ENCODE measurements around the gene LEF1.

LEF1 gene

DNA sequence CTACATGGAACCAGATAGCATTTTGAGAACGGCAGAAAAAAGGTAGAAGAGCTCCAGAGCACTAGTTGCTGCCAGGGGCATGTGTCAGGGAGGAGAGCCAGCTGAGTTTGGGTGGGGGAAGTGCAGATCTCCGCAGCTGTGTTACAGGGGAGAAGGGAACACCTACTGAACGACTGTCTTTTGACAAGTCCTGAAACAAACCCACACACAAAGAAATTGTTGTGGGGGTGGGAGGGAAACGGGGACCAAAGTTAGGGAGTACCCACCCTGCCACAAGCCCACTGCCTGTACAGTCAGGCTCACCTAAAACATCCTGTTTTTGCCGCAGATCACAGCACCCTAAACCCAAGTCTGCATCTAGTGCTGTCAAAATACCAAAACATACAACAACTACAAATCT, 55.5 kb downstream of the LEF1 start:
- DNase-seq (ENCODE audit: low read depth, low spot score): no peak

GRCh38 chr4:108111781-108112180, 57.0 kb downstream of the LEF1 start:
- no peak for DNase-seq (ENCODE audit: low read depth, low spot score)

DNA sequence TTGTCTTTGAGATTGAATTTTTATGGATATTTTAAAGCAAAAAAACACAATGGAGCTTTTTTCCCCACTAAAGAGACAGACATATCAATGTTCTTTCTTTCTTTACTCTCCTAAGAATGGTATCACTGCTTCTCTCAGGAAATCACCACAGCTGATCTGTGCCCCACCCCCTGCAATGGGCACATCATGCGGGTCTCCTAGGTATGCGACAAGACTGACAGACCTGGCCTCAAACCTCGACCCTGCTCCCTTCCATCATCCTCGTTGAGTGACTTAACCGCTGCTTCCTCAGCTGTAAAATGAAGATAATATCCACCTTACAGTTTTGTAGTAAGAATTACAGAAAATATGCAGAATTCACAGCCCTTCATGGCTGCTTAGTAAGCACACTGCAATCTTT, 58.3 kb downstream of the LEF1 start:
- DNase-seq (ENCODE audit: low read depth, low spot score): no peak

DNA sequence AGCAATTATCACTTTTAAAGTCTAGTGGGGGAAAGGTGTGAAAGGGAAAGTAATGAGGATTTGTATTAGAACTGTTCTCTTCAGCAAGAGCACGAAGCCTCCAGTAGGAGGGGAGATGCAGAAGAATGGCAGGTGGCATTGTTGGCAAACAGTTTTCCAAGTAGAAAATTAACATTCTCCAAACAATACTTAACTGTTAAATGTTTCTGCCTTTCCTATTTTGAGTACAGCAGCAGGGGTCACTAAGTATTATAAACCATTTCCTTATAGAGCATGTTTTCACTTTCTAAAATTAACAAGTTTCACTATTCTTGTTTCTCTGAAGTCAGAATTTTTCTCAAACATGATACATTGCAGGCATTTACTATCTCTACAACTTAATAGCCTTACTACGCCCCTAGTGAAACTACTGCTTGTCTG, 58.7 kb downstream of the LEF1 start:
- no peak for DNase-seq (ENCODE audit: low read depth, low spot score)

DNA sequence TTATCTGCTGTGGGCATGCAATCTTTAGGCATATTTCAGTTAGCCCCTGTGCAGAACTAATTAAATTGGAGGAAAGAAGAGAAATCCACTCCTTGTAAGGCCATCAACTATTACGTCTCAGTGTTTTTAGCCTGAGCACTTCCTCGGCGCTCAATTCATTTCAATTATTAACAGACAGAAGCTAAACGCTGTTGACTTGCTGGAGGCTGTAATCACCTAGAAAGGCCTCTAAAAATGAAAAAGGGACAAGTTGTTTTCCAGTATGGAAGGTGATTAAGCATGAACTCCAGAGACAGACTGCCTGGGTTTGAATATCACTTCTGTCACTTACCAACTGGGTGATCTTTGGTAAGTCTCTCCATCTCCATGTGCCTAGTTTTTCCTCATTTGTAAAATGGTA, 59.6 kb downstream of the LEF1 start:
- DNase-seq (ENCODE audit: low read depth, low spot score): no peak

GRCh38 chr4:108107729-108108382, 60.9 kb downstream of the LEF1 start:
- no peak for DNase-seq (ENCODE audit: low read depth, low spot score)

DNA sequence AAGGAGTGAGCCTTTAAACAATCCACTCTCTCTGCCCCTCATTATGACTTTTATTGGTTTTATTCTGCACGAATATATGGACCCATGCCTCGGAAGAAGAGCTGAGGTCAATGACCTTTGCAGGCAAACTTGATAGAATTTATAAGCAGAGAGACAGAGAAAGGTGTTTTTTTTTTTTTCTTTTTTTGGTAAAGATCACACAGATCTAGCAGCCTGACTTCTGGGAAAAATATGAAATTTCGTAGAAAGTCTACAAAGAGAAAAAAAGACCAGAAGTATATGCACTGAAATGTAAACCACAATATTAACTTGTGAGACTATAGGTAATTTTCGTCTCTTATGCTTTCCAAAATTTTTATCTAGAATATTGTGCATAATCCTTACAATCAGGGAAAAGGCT, 61.6 kb downstream of the LEF1 start:
- DNase-seq (ENCODE audit: low read depth, low spot score): no peak

- DNase-seq (ENCODE audit: low read depth, low spot score): no peak
Observed at GRCh38 chr4:108106186-108106585, 62.5 kb downstream of the LEF1 start.

- no peak for DNase-seq (ENCODE audit: low read depth, low spot score)
Observed at GRCh38 chr4:108103099-108103862, 65.5 kb downstream of the LEF1 start.

DNA sequence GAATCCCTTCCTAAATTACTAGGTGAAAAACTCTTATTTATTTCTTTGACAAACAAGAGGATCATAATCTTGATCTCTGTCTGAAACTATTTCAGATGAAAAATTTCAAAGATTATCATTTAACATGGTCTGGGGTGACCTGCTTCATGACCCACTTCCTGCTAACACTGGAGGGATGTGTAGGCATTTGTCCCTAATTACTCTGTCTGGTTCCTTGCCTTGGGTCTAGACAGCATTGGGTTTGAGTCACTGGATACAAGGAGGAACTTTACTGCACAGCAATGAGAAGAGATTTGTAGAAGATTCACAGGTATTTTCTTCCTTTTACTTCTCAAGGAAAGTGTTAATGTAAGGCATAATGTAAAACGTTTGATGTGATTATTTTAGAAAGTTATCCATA, 67.9 kb downstream of the LEF1 start:
- DNase-seq (ENCODE audit: low read depth, low spot score): no peak

DNA sequence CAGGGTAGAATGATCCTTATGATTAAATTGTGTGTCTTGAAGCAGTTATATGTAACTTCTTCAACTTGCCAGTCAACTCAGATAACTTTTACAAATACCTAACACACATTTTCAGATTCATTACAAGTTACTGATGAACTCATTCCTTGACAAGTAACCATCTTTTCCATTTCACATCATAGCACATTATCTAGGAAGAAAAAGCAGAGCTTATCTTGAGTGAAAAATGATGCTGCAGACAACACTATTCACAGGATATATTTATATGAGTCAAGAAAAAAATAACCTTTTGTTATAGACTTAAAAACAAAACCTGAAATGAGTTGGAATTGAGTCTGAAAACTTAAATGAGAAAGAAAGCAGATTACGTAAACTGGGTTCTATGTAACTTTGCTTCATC, 68.9 kb downstream of the LEF1 start:
- no peak for DNase-seq (ENCODE audit: low read depth, low spot score)

DNA sequence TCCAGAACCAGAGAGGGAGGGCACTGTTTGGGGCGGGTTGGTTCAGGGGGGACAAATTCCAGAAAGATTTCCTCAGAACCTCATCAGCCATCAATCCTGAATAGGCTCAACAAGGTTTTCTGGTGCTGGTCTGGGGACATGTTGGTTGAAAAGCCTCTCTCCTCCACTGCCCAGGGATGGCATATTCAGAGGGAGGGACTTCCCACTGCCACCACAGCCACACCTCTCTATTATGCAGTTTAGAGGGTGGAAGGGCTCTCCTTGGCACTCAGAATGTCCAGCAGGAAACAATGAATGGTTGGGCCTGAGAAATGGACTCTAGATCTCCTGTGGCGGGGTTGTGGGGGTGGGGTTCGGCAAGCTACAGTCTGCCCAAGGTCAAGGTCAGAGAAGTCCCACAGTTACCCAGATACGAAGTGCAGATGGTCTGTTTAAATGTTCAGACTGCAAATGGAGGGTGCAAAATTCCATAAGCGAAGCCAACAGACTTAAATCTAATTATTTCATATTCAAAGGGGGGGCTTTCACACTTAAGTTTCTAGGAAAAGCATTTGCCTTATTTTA, 70.7 kb downstream of the LEF1 start:
- DNase-seq (ENCODE audit: low read depth, low spot score): no peak

DNA sequence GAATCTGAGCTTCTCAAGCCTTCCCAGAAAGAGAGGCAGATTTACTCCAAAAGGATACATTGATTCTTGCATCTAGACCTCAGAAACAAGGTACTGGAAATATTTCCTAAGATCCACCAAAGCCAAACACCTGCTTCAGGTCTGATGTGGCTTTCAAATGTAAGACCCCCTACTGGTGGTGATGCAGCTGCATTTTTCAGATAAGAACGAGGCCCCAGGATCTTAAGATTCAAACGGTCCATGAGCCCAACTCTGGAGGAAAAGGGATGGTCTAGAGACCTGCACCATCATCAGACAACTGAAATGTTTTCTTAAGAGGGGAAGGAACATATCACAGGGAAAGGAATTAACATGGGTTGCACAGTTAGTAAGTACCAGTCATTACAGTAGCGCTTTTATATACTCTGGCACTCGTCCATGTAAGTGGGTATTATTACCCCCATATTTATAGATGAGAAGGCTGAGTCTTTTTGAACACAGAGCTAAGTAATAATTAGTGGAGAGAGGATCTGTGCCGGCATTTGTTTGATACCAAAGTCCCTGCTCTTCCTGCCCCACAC, 73.7 kb downstream of the LEF1 start:
- no peak for DNase-seq (ENCODE audit: low read depth, low spot score)

DNA sequence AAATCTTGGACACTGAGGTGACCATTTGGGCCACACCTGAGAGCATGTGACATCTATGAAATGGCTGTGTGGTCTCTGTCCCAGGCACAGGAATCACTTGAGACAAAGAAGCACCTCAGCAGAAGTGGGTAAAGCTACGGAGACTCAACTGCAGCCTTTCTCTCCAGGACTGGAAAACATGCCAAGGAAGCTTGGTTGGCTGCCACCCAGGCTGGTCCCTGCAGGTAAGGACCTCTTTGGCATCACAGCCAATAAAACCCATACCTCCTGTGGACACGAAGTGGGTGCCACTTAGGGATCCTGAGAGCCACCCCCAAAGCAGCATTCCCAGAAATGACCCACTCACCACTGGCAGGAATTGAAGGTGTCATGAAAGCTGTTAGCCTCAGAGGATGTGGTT, 74.6 kb downstream of the LEF1 start:
- no peak for DNase-seq (ENCODE audit: low read depth, low spot score)

GRCh38 chr4:108092288-108092687, 76.4 kb downstream of the LEF1 start:
- no peak for DNase-seq (ENCODE audit: low read depth, low spot score)

DNA sequence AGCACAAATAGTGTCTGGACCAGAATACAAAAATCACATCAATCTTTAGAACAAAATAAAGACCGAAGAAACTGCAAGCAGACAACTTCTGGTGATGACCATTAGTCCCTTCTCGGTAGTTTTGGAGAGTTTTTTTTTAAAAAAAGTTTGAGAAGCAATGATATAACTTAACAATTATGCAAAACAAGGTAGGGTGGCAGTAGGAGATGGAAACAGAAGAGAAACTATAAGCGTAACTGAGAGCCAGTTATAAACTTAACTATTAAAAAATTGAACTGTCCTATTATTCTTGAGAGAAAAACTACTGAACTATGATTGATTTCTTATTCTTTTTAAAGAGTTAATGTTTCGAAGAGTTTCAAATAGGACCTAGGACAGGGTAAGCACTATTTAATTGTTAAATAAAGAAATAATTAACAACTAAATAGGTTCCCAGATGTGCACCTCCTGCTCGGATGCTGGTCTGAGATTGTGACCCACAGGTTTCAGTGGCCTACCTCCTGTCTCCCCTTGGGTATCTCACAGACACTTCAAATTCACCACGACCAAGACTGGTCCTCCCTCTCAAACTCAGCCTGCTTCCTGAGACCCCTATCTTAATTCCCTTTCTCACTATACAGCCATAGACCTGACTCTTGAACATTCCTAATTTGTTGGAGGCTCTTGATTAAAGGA, 81.3 kb downstream of the LEF1 start:
- no peak for DNase-seq (ENCODE audit: low read depth, low spot score)

DNA sequence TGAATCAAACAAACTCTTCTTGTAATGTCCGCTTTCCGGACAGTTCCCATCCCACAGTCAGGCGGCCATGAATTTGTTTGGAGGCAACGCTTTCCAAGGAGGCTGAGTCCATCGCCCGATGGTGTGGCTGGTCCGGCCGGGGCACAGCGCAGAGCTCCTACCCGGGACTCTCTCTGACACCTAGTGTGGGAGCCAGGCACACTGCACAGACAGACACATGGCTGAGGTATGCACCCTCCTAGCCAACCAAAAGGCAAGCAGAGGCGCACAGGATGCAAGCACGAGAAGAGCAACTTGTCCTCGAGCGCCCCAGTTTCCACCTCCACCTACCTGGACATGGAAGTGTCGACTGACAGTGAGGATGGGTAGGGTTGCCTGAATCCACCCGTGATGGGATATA, 87.5 kb downstream of the LEF1 start:
- no peak for DNase-seq (ENCODE audit: low read depth, low spot score)

DNA sequence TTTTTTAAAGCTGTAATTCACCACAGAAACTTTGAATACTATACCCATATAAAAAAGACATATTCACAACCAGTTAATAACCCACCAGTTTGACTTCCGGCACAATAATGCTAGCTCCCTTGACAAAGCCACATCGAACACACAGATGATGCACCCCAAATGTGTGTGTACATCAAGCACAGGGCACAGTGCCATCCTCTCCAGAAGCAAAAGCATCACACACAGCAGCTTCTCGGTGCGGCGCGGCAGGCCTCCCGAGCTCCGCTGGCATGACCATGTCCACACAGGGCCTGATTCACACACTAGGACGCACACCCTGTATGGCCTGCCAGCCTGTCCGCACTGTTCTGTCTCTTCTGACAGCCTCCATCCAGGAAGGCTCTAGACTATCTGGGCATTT, 88.0 kb downstream of the LEF1 start:
- DNase-seq (ENCODE audit: low read depth, low spot score): peak; percentile 26

DNA sequence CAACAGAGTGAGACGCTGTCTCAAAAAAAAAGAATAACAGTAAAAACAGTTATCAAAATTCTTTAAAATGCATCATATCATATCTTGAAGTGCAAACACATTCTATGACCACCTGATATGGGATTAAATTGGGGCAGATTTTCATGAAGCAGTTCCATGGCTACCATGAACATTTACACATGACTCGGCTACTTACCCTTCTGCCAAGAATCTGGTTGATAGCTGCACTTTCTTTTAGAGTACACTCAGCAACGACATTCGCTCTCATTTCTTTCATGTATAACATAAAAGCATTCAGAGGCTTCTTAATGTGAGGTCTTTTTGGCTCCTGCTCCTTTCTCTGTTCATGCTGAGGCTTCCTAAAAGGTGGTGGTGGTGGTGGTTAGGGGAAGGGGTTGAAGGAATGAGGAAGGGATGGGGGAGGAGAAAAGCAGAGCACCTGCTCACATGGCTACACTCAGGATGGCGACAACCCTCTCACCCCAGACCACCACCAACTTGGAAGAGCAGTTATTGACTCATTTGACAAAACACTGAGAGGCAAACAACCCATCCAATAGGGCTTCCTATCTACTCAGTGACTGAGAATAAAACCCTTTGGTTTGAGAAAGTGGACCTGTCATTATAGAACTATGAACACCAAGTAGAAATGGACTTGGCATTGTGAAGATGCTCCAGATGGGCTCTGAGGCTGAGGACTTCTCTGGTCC, 90.6 kb downstream of the LEF1 start:
- no peak for DNase-seq (ENCODE audit: low read depth, low spot score)

DNA sequence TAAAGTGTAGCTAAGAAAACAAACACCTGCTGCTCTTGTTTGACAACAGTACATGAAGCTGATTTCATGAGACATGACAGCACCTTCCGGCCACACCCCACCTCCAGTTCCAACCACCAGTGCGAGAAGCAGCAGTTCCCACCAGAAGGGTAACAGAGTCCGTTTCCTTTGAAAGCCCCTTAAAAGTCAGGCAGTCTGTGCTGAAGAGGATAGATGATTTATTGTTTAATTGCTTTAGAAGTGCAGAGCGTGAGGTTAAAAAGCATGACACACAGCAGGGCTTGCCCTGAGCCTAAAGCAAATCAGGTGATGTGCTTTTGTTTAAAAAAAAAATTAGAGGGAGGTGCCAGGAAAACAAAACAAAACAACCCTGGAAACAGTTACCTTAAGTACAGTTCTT, 96.4 kb downstream of the LEF1 start:
- peak; percentile 15 for DNase-seq (ENCODE audit: low read depth, low spot score)

DNA sequence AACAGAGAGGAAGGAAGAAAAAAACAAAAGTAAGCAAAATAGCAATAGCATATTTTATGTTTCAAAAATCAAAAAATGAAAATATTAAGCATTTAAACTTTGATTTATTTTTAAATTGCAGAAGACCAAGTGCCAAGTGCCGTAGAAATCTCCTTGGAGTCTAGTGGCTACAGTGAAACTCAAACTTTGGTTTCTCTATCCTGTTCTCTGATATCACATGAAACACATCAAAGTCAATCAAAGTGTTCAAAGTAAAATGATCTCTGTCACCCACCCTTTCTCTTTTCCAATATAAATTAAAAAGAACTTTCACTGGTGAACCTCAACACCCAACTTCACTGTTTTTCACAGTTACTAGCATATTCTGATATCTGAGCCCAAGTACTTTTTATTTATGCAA, 98.0 kb downstream of the LEF1 start:
- no peak for DNase-seq (ENCODE audit: low read depth, low spot score)

DNA sequence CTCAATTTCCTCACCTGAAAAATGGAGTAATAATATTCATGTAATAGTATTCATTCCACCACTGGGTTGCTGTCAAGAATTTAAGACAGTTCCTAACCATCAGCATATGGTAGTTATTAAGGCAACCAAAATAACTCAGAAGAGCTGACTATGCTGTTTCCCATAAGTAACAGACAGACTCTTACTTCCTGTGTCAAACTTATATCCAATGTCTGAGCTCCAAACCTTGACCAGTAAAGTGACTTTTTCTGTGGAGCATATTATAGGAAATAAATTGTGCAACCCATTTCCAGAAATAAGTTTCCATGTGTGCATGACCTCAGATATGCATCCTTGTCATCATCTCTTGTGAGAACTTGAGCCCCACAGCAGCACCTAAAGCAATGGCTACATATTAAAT, 100.3 kb downstream of the LEF1 start:
- DNase-seq (ENCODE audit: low read depth, low spot score): no peak

Measured in activated CD4-positive, CD25-positive, alpha-beta regulatory T cell treated with anti-CD3 and anti-CD28 coated beads, Interleukin-2, amount 50 U/mL, for 16 hours (primary cell).